Keratinocyte (primary cell): ENCODE data around the gene GJB4. TPM values are rescaled to one million over a fixed set of nuclear protein-coding genes. Genes with fewer than 3 reads are reported as not detected.
A peak's percentile ranks its signal among the peaks of the same experiment; 100 is the strongest.

Experiments used
- DNase-seq: peaks from one replicate; pipeline ENCODE4 v3.0.0-alpha.2; 2011; ENCODE audit warnings: low read depth, missing footprints, low spot score
- FAIRE-seq: peaks from 2 replicates; lab custom pipeline; 2011; peaks lifted over from hg19 to GRCh38; lab: Jason Lieb, UNC
- H2AFZ ChIP-seq: 2 replicates; pipeline ENCODE4 v1.6.0; 2012; ENCODE audit warnings: low read length, control low read depth, inconsistent platforms; ENCODE audit not compliant: control insufficient read depth
- H3K27ac ChIP-seq: 2 replicates; pipeline ENCODE4 v1.5.1; 2011; ENCODE audit warnings: low read length; ENCODE audit not compliant: control insufficient read depth, insufficient read depth
- H3K27me3 ChIP-seq: 3 replicates; pipeline ENCODE4 v1.6.0; 2011; ENCODE audit warnings: low read length; ENCODE audit not compliant: control insufficient read depth, insufficient read depth; ENCODE audit errors: extremely low read depth
- H3K36me3 ChIP-seq, 2 experiments: 2 replicates in 1 of 2; 3 replicates in 1 of 2; pipeline ENCODE4 v1.5.1; 2011; ENCODE audit warnings: low read length in 2 of 2, mild to moderate bottlenecking in 1 of 2; ENCODE audit not compliant: control insufficient read depth in 2 of 2, insufficient read depth in 2 of 2; ENCODE audit errors: extremely low read depth in 1 of 2
- H3K4me1 ChIP-seq: 3 replicates; pipeline ENCODE4 v1.5.1; 2011; ENCODE audit warnings: low read length; ENCODE audit not compliant: control insufficient read depth, insufficient read depth; ENCODE audit errors: extremely low read depth
- H3K4me2 ChIP-seq: 3 replicates; pipeline ENCODE4 v1.6.0; 2011; ENCODE audit warnings: low read depth, low read length; ENCODE audit not compliant: control insufficient read depth, insufficient read depth; ENCODE audit errors: extremely low read depth
- H3K4me3 ChIP-seq, 3 experiments: fragments of 200-600 bp in 1 of 3; sonication (generic) in 1 of 3; 2 replicates in 2 of 3; 3 replicates in 1 of 3; pipeline ENCODE4 v1.5.1; 2011 to 2016; ENCODE audit warnings: low read length in 3 of 3, mild to moderate bottlenecking in 3 of 3, control low read depth in 2 of 3, inconsistent platforms in 1 of 3, low read depth in 1 of 3, mixed read lengths in 1 of 3, mixed run types in 1 of 3, moderate library complexity in 1 of 3; ENCODE audit not compliant: control insufficient read depth in 2 of 3, insufficient read depth in 2 of 3; ENCODE audit errors: extremely low read depth in 1 of 3
- H3K79me2 ChIP-seq: 2 replicates; pipeline ENCODE4 v1.6.0; 2012; ENCODE audit warnings: low read length; ENCODE audit not compliant: control insufficient read depth, insufficient read depth
- H3K9ac ChIP-seq: 3 replicates; pipeline ENCODE4 v1.6.0; 2011; ENCODE audit warnings: low read length; ENCODE audit not compliant: control insufficient read depth, insufficient read depth; ENCODE audit errors: extremely low read depth
- H3K9me1 ChIP-seq: 3 replicates; pipeline ENCODE4 v1.6.0; 2011; ENCODE audit warnings: low read length; ENCODE audit not compliant: control insufficient read depth, insufficient read depth; ENCODE audit errors: extremely low read depth
- H3K9me3 ChIP-seq: 2 replicates; pipeline ENCODE4 v1.5.1; 2012; ENCODE audit warnings: low read depth, low read length; ENCODE audit not compliant: control insufficient read depth
- H4K20me1 ChIP-seq: 3 replicates; pipeline ENCODE4 v1.6.0; 2011; ENCODE audit warnings: low read length; ENCODE audit not compliant: control insufficient read depth, insufficient read depth; ENCODE audit errors: extremely low read depth
- CTCF ChIP-seq, 3 experiments: IDR thresholded peaks in 1 of 3; conservative IDR thresholded peaks in 1 of 3; optimal IDR thresholded peaks in 1 of 3; 2 replicates in 2 of 3; 3 replicates in 1 of 3; pipeline versions ENCODE3 to v1.5.1; 2011; ENCODE audit warnings: low read length in 3 of 3, mild to moderate bottlenecking in 3 of 3, moderate library complexity in 2 of 3, control low read depth in 1 of 3, inconsistent platforms in 1 of 3; ENCODE audit not compliant: insufficient read depth in 2 of 3; ENCODE audit errors: extremely low read depth in 1 of 3
- EZH2 ChIP-seq: IDR thresholded peaks from one replicate; pipeline ENCODE4 v1.6.1; 2012; ENCODE audit warnings: inconsistent platforms, mild to moderate bottlenecking, low read length, moderate library complexity
- dilution Hi-C: fragments of 300-500 bp; cut with MboI; formaldehyde crosslinking; loops from one replicate; pipeline ENCODE4 v1.7.0; 2020; ENCODE audit warnings: low sequenced_read_pairs; ENCODE audit not compliant: extremely low pct_ligation_motif_present
- polyA plus RNA-seq, 5 experiments: library from polyadenylated mRNA; depleted of rRNA in 3 of 5; stranded (reverse) in 3 of 5; stranded (forward) in 1 of 5; unstranded in 1 of 5; fragments of >200 nt; gene quantifications; 1 replicate in 1 of 5; 2 replicates in 3 of 5; 3 replicates in 1 of 5; pipeline versions ENCODE4 v1.2.1 to v1.2.3, GENCODE V29; 2011 to 2012; ENCODE audit warnings: missing spikeins in 2 of 5, low read depth in 1 of 5, low replicate concordance in 1 of 5

Gene GJB4
- polyA plus RNA-seq, 1 donor (not counting 4 experiments of a cell fraction or from before 2014, with no cell fraction given) = 18.1 TPM

GRCh38 chr1:34777519-34778321 is 18.2 kb downstream of the GJB4 start:
- H3K36me3 ChIP-seq = peaks cover 0 to 3% of the 10 kb centered on the region in 2 experiments
- FAIRE-seq (peak; percentile 70), DNase-seq (no peak)
- H3K9ac ChIP-seq = no peak overlapping the region
- TF ChIP-seq EZH2 = no peak
- no peak for TF ChIP-seq CTCF (optimal IDR thresholded peaks at IDR 0.05 in 1 of 3, IDR thresholded peaks at IDR 0.05 in 1 of 3, conservative IDR thresholded peaks at IDR 0.05 in 1 of 3; ENCODE audit: extremely low read depth in 1 of 3, insufficient read depth in 2 of 3, low read length in 3 of 3)
- no peaks in the 10 kb centered on the region for H3K9me1 ChIP-seq
- no peaks in the 10 kb centered on the region for H3K9me3 ChIP-seq
- H3K4me1 ChIP-seq = peaks cover 39% of the 10 kb centered on the region
- H3K4me3 ChIP-seq = no peak overlapping the region
- dilution Hi-C loops = no loop called here
- peaks cover 19% of the 10 kb centered on the region for H3K79me2 ChIP-seq
- H4K20me1 ChIP-seq = no peaks in the 10 kb centered on the region
- H3K27me3 ChIP-seq = no peaks in the 10 kb centered on the region
- H3K27ac ChIP-seq = no peak overlapping the region
- no peak overlapping the region for H3K4me2 ChIP-seq
- peak overlapping the region; percentile 34 for H2AFZ ChIP-seq

GRCh38 chr1:34778381-34778780 is 18.8 kb downstream of the GJB4 start:
- FAIRE-seq = no peak

More at GRCh38 chr1:34778381-34778780, 18.8 kb downstream of the GJB4 start:
- H2AFZ ChIP-seq = peak overlapping the region; percentile 34
- peaks cover 45% of the 10 kb centered on the region for H3K4me1 ChIP-seq
- DNase-seq = no peak
- H3K9me3 ChIP-seq = no peaks in the 10 kb centered on the region
- no peak overlapping the region for H3K4me2 ChIP-seq
- H3K27me3 ChIP-seq = no peaks in the 10 kb centered on the region
- peaks cover 26% of the 10 kb centered on the region for H3K79me2 ChIP-seq
- TF ChIP-seq EZH2 (no peak), CTCF (optimal IDR thresholded peaks at IDR 0.05 in 1 of 3, IDR thresholded peaks at IDR 0.05 in 1 of 3, conservative IDR thresholded peaks at IDR 0.05 in 1 of 3; ENCODE audit: extremely low read depth in 1 of 3, insufficient read depth in 2 of 3, low read length in 3 of 3) (no peak)
- peak overlapping the region; percentile 94 for H3K27ac ChIP-seq
- dilution Hi-C loops = no loop called here
- no peak overlapping the region for H3K4me3 ChIP-seq
- H4K20me1 ChIP-seq = no peaks in the 10 kb centered on the region
- no peaks in the 10 kb centered on the region for H3K9me1 ChIP-seq
- H3K9ac ChIP-seq = no peak overlapping the region
- H3K36me3 ChIP-seq = peaks cover 0 to 3% of the 10 kb centered on the region in 2 experiments
